Mesenchymal stem cell (in vitro differentiated cells and primary cell): ENCODE measurements around the gene EML1.

Source experiments
- DNase-seq: peaks from one replicate; pipeline ENCODE4 v3.0.0-alpha.2; 2013
- H2AFZ ChIP-seq: one replicate; pipeline ENCODE4 v1.6.1; 2013; ENCODE audit warnings: low read depth, mild to moderate bottlenecking, control low read depth, inconsistent platforms, low read length, moderate library complexity
- H2AK5ac ChIP-seq: 2 replicates; pipeline ENCODE4 v1.6.1; 2013; ENCODE audit warnings: low read length, moderate library complexity, mild to moderate bottlenecking, inconsistent platforms; ENCODE audit not compliant: severe bottlenecking
- H2BK120ac ChIP-seq: one replicate; pipeline ENCODE4 v1.6.1; 2013; ENCODE audit warnings: low read depth, mild to moderate bottlenecking, inconsistent platforms, low read length, moderate library complexity
- H2BK12ac ChIP-seq, 2 experiments: one replicate each; pipeline ENCODE4 v1.6.1; 2013; ENCODE audit warnings: inconsistent platforms in 2 of 2, low read length in 2 of 2, mild to moderate bottlenecking in 2 of 2, moderate library complexity in 2 of 2, control low read depth in 1 of 2
- H2BK15ac ChIP-seq: one replicate; pipeline ENCODE4 v1.6.1; 2013; ENCODE audit warnings: mild to moderate bottlenecking, low read depth, inconsistent platforms; ENCODE audit not compliant: poor library complexity, severe bottlenecking
- H2BK5ac ChIP-seq: 2 replicates; pipeline ENCODE4 v1.6.1; 2013; ENCODE audit warnings: low read depth, mild to moderate bottlenecking, low read length, control low read depth, inconsistent platforms; ENCODE audit not compliant: poor library complexity, severe bottlenecking
- H3K14ac ChIP-seq, 2 experiments: one replicate each; pipeline ENCODE4 v1.6.1; 2013; ENCODE audit warnings: inconsistent platforms in 2 of 2, low read length in 2 of 2, control low read depth in 1 of 2, mild to moderate bottlenecking in 1 of 2, moderate library complexity in 1 of 2
- H3K18ac ChIP-seq, 2 experiments: one replicate each; pipeline ENCODE4 v1.6.1; 2013; ENCODE audit warnings: inconsistent platforms in 2 of 2, low read length in 2 of 2, control low read depth in 1 of 2, low read depth in 1 of 2, mild to moderate bottlenecking in 1 of 2
- H3K23ac ChIP-seq, 2 experiments: one replicate each; pipeline ENCODE4 v1.6.1; 2013; ENCODE audit warnings: inconsistent platforms in 2 of 2, low read length in 2 of 2, mild to moderate bottlenecking in 2 of 2, moderate library complexity in 2 of 2, control low read depth in 1 of 2
- H3K27ac ChIP-seq: 2 replicates; pipeline ENCODE4 v1.5.1; 2013; ENCODE audit warnings: mild to moderate bottlenecking, moderate library complexity, low read length, control low read depth, inconsistent platforms; ENCODE audit not compliant: poor library complexity, severe bottlenecking
- H3K27me3 ChIP-seq, 2 experiments: 2 replicates each; pipeline versions ENCODE4 v1.6.1 to v1.7.0; 2013; ENCODE audit warnings: low read length in 2 of 2, mild to moderate bottlenecking in 2 of 2, moderate library complexity in 2 of 2, control low read depth in 1 of 2, inconsistent platforms in 1 of 2; ENCODE audit not compliant: control insufficient read depth in 1 of 2, insufficient read depth in 1 of 2
- H3K36me3 ChIP-seq, 2 experiments: 2 replicates each; pipeline versions ENCODE4 v1.6.1 to v1.7.0; 2013; ENCODE audit warnings: low read length in 2 of 2, control low read depth in 1 of 2, inconsistent platforms in 1 of 2, low read depth in 1 of 2, mild to moderate bottlenecking in 1 of 2; ENCODE audit not compliant: insufficient read depth in 2 of 2, control insufficient read depth in 1 of 2
- H3K4ac ChIP-seq, 2 experiments: one replicate each; pipeline ENCODE4 v1.6.1; 2013; ENCODE audit warnings: inconsistent platforms in 2 of 2, low read length in 2 of 2, mild to moderate bottlenecking in 2 of 2, moderate library complexity in 2 of 2, control low read depth in 1 of 2, low read depth in 1 of 2
- H3K4me1 ChIP-seq: 2 replicates; pipeline ENCODE4 v1.6.1; 2013; ENCODE audit warnings: low read depth, low read length, control low read depth; ENCODE audit not compliant: control insufficient read depth, insufficient read depth
- H3K4me2 ChIP-seq: 2 replicates; pipeline ENCODE4 v1.6.1; 2013; ENCODE audit warnings: low read length, mild to moderate bottlenecking, inconsistent platforms; ENCODE audit not compliant: poor library complexity, severe bottlenecking
- H3K4me3 ChIP-seq, 2 experiments: 2 replicates each; pipeline versions ENCODE4 v1.5.1 to v1.7.0; 2013; ENCODE audit warnings: low read length in 2 of 2, mild to moderate bottlenecking in 2 of 2, control low read depth in 1 of 2, low read depth in 1 of 2; ENCODE audit not compliant: insufficient read depth in 1 of 2
- H3K79me1 ChIP-seq: replicated peaks from 2 replicates; pipeline ENCODE4 v1.6.1; 2013; ENCODE audit warnings: mild to moderate bottlenecking, control low read depth, low read length, inconsistent platforms; ENCODE audit not compliant: poor library complexity, severe bottlenecking
- H3K9ac ChIP-seq: 2 replicates; pipeline ENCODE4 v1.7.0; 2013; ENCODE audit warnings: mild to moderate bottlenecking, low read length, moderate library complexity
- H3K9me3 ChIP-seq: 2 replicates; pipeline ENCODE4 v1.7.0; 2013; ENCODE audit warnings: mild to moderate bottlenecking, low read length; ENCODE audit not compliant: control insufficient read depth
- H4K8ac ChIP-seq: one replicate; pipeline ENCODE4 v1.6.1; 2013; ENCODE audit warnings: inconsistent platforms, mild to moderate bottlenecking, low read length, moderate library complexity
- H4K91ac ChIP-seq: one replicate; pipeline ENCODE4 v1.6.1; 2013; ENCODE audit warnings: mild to moderate bottlenecking, low read length, inconsistent platforms
- WGBS: methylation state at CpG from one replicate; pipeline ENCODE4 v1.1.7; 2013; ENCODE audit warnings: mixed read lengths; 5-methylcytosine and 5-hydroxymethylcytosine counted together

The EML1 gene

DNA sequence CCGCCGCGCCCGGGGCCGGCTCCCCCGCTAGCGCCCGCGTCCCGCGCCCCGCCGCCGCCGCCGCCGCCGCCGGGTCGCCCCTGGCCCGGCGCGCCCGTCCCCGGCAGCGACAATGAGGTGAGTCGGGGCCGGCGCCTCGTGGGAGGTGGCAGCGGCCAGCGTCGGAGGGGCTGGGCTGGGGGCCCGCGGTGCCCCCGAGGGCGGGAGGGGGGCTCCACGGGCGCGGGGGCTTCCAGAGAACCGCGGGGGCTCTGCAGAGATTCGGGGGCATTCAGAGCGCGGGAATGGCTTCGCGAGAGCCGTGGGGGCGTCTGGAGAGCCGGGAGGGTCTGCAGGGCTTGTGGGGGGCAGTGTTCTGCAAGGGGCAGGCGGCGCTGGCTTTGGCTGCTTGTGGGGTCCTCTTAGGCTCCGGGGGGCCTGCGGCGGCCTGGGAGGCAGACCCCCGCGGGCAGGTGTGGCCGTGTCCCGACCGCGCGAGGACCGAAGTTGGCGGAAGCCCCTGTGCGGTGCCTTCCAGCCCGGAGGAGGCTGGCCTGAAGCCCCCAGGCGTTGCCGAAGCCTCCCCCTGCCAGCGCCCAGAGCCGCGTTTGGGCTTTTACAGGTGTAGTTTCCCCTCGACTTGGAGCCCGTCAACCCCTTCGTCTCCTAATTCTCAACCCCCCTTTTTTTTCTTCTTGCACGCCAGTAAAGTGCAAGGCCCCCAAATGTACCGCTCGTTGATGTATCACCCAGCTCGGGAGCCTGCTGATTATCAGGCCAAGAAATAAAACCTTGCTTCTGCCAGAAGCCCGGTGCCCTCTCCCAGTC lies 178.9 kb downstream of the EML1 start:
- Histone ChIP-seq H3K14ac (no peak overlapping the region), H3K23ac (peak overlapping the region in 1 of 2 experiments; percentile 98), H3K27me3 (no peaks in the 10 kb centered on the region), H2BK5ac (no peak overlapping the region), H2BK15ac (peak overlapping the region; percentile 97), H4K91ac (no peak overlapping the region), H2AFZ (peak overlapping the region; percentile 74), H3K4ac (no peak overlapping the region), H3K79me1 (peaks cover 12% of the 10 kb centered on the region), H3K9me3 (peaks cover 14% of the 10 kb centered on the region), H2BK120ac (peak overlapping the region; percentile 76), H3K4me2 (peak overlapping the region; percentile 92), H2BK12ac (no peak overlapping the region), H3K27ac (no peak overlapping the region), H3K9ac (peak overlapping the region; percentile 87), H3K4me1 (peaks cover 23% of the 10 kb centered on the region), H2AK5ac (no peak overlapping the region), H3K4me3 (peak overlapping the region; percentile 78 to 89), H3K18ac (peak overlapping the region; percentile 9 to 80), H3K36me3 (no peaks in the 10 kb centered on the region), H4K8ac (peak overlapping the region; percentile 48)
- DNase-seq, result peak; percentile 19
- WGBS, result under 1% methylated on average over 73 of the region's 79 CpGs

DNA sequence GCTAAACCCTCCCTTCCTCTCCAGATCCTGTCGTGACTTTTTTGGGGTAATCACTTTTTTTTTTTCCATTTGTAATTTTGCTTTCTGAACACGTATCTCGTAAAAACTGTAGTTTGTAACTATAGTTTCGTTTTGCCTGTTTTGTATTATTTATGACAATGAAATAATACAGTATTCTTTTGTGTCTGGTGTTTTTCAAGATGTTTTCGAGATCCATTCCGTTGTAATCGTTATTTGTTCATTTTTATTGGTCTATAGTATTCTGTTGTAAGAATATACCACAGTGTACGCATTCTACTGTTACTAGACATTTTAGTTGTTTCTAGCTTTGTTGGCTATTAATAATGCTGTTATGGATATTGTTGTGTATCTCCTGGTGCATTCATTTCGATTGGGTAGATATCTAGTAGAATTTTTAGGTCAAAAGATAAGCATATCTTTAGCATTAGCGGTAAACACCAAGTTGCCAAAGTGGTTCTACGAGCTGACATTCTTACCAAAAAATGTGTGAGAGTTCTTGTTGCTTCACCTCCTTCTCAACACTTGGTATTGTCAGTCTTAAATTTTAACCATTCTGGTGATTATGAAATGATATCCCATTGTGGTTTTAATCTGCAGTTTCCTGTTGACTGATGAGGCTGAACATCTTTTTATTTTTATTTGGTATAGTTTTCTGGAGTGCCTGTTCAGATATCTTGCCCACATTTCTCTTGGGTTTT lies 179.7 kb downstream of the EML1 start:
- H4K91ac ChIP-seq, result no peak overlapping the region
- H3K9me3 ChIP-seq, result peaks cover 14% of the 10 kb centered on the region
- peak overlapping the region; percentile 92 for H3K4me2 ChIP-seq
- no peak overlapping the region for H4K8ac ChIP-seq
- no peak overlapping the region for H2AK5ac ChIP-seq
- no peak overlapping the region for H3K23ac ChIP-seq
- no peak overlapping the region for H2AFZ ChIP-seq
- no peak overlapping the region for H2BK15ac ChIP-seq
- no peak overlapping the region for H3K4ac ChIP-seq
- H3K14ac ChIP-seq, result no peak overlapping the region
- peak overlapping the region; percentile 78 to 89 for H3K4me3 ChIP-seq
- no peaks in the 10 kb centered on the region for H3K36me3 ChIP-seq
- peak overlapping the region; percentile 87 for H3K9ac ChIP-seq
- 90% methylated on average over 7 of the region's 11 CpGs for WGBS
- no peak overlapping the region for H3K18ac ChIP-seq
- peaks cover 21% of the 10 kb centered on the region for H3K4me1 ChIP-seq
- DNase-seq, result no peak
- no peak overlapping the region for H2BK120ac ChIP-seq
- H2BK5ac ChIP-seq, result no peak overlapping the region
- H3K27me3 ChIP-seq, result no peaks in the 10 kb centered on the region
- H3K27ac ChIP-seq, result no peak overlapping the region
- H3K79me1 ChIP-seq, result peaks cover 15% of the 10 kb centered on the region
- no peak overlapping the region for H2BK12ac ChIP-seq

DNA sequence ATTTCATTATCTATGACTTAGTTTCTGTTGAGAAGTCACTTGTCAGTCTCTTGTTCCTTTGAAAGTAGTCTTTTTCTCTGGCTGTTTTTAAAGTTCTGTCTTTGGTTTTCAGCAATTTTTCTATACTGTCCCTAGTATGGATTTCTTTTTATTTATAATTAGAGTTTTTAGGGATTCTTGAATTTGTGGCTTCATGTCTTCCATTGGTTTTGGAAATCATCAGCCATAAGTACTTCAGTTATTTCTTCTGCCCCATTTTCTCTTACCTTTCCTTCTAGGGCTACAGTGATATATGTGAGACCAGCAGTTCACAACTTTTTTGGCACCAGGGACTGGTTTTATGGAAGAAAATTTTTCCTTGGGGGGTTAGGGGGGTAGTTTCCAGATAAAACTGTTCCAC lies 182.0 kb downstream of the EML1 start:
- Histone ChIP-seq H2BK15ac (no peak overlapping the region), H3K9me3 (peaks cover 14% of the 10 kb centered on the region), H3K4me2 (no peak overlapping the region), H3K9ac (no peak overlapping the region), H2AK5ac (no peak overlapping the region), H2BK5ac (no peak overlapping the region), H3K4ac (no peak overlapping the region), H4K8ac (no peak overlapping the region), H2BK120ac (no peak overlapping the region), H3K27ac (no peak overlapping the region), H3K18ac (no peak overlapping the region), H3K4me3 (no peak overlapping the region), H2BK12ac (no peak overlapping the region), H4K91ac (no peak overlapping the region), H3K23ac (no peak overlapping the region), H2AFZ (no peak overlapping the region), H3K14ac (no peak overlapping the region), H3K27me3 (no peaks in the 10 kb centered on the region), H3K4me1 (peaks cover 7% of the 10 kb centered on the region), H3K36me3 (peaks cover 0 to 1% of the 10 kb centered on the region in 2 experiments), H3K79me1 (peaks cover 16% of the 10 kb centered on the region)
- DNase-seq, result no peak

DNA sequence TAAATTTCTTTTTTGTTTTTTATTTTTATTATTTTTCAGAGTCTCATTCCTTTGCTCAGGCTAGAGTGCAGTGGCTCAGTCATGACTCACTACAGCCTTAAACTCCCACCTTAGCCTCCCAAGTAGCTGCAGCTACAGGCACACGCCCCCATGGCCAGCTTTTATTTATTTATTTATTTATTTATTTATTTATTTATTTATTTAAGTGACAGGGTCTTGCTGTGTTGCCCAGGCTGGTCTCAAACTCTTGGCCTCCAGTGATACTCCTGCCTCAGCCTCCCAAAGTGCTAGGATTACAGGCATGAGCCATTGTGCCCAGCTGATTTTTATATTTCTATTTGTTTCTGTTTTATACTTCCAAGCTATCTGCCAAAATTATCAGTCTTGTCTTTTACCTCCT lies 182.8 kb downstream of the EML1 start:
- WGBS, result no CpG with 5 or more reads among the region's 1 CpG
- Histone ChIP-seq H3K23ac (no peak overlapping the region), H3K27ac (no peak overlapping the region), H3K18ac (no peak overlapping the region), H3K4me1 (peaks cover 5% of the 10 kb centered on the region), H2BK15ac (no peak overlapping the region), H2AFZ (no peak overlapping the region), H3K4me3 (no peak overlapping the region), H3K4me2 (no peak overlapping the region), H3K9me3 (peaks cover 14% of the 10 kb centered on the region), H3K27me3 (no peaks in the 10 kb centered on the region), H2AK5ac (no peak overlapping the region), H2BK12ac (no peak overlapping the region), H2BK5ac (no peak overlapping the region), H3K14ac (no peak overlapping the region), H4K8ac (no peak overlapping the region), H4K91ac (no peak overlapping the region), H3K9ac (no peak overlapping the region), H3K4ac (no peak overlapping the region), H3K79me1 (peaks cover 20% of the 10 kb centered on the region), H3K36me3 (peaks cover 0 to 2% of the 10 kb centered on the region in 2 experiments), H2BK120ac (no peak overlapping the region)
- DNase-seq, result no peak
